Sciatic nerve (tissue), 1 donor: ENCODE measurements around the gene CPN2. TPM values are rescaled to one million over a fixed set of nuclear protein-coding genes. Genes with fewer than 3 reads are reported as not detected.

Source experiments
- total RNA-seq: library from RNA; stranded (reverse); fragmentation: NEBNext Ultra II Directional; extraction: Animal tissue kit (Norgen Biotek cat#: 25700); gene quantifications from one replicate; pipeline ENCODE4 v1.2.1, GENCODE V29; 2021
- donor health status: DM: no; HTN: no; CAD: no.

Gene CPN2
- total RNA-seq, 1 donor from 2014 or later: not detected

Other genes starting within 250 kb of the CPN2 start
- gene HES1, start 215.2 kb downstream of the CPN2 start, total RNA-seq: 87.1 TPM
- gene LRRC15, start 18.4 kb upstream of the CPN2 start, total RNA-seq: 0.18 TPM
- gene GP5, start 47.9 kb upstream of the CPN2 start, total RNA-seq: 0.09 TPM
- 124 TPM for gene ATP13A3, start 135.7 kb upstream of the CPN2 start, total RNA-seq